CD4-positive, alpha-beta T cell treated with Interleukin-2 at 100 ng/mL for 4 hours (primary cell): ENCODE data around the gene SLC25A6.
"Not testable (repeated sequence)": the region's sequence is repeated elsewhere in the genome, so short reads cannot be mapped to it uniquely, and the experiment has no call there.

Experiments used
- DNase-seq: peaks from one replicate; pipeline ENCODE4 v3.0.0-alpha.2; 2020; ENCODE audit warnings: low spot score

The SLC25A6 gene

DNA sequence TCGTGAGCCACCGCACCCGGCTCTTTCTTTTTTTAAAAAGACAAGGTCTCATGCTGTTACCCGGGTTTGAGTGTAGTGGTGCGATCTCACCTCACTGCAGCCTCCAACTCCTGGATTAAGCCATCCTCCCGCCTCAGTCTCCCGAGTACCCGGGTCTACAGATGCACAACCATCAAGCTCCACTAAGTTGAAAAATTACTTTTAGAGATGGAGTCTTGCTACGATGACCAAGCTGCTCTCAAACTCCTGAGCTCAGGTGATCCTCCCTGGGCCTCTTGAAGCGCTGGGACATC is 2.0 kb downstream of the SLC25A6 start:
- no peak for DNase-seq

DNA sequence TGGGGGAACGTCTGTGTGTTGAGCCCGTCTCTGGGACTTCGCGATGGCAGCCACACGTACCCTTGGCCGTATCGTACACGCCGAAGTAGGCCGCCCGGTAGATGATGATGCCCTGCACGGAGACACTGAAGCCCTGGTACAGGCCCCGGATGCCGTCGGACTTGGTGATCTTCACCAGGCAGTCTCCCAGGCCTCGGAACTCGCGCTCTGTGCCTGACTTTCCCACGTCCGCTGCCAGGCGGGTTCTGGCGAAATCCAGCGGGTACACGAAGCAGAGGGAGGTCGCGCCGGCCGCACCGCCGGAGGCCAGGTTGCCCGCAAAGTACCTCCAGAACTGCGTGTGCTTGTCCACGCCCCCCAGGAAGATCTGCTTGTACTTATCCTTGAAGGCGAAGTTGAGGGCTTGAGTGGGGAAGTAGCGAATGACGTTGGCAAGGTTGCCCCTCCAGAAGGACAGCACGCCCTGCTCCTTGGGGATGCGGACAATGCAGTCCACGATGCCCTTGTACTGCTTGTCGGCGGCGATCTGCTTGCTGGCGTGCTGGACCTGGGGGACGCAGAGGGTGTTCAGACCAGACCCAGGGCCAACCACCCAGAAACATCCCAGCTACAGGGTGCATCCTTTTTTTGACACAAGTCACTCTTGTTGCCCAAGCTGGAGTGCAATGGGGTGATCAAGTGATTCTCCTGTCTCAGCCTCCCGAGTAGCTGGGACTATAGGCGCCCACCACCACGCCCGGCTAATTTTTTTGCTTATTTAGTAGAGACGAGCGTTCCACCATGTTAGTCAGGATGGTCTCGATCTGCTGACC is 2.5 kb downstream of the SLC25A6 start:
- no peak for DNase-seq

DNA sequence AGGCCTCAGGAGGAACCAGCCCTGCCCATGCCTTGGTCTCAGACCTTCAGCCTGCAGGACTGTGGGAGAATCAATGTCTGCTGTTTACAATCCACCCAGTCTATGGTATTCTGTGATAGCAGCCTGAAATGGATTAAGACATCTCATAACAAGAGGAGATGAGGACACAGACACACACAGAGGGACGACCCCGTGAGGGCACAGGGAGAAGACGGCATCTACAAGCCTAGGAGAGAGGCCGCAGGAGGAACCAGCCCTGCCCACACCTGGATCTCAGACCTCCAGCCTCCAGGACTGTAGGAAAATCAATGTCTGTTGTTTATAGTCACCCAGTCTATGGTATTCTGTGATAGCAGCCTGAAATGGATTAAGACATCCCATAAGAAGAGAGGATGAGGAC is 3.3 kb downstream of the SLC25A6 start:
- no peak for DNase-seq

DNA sequence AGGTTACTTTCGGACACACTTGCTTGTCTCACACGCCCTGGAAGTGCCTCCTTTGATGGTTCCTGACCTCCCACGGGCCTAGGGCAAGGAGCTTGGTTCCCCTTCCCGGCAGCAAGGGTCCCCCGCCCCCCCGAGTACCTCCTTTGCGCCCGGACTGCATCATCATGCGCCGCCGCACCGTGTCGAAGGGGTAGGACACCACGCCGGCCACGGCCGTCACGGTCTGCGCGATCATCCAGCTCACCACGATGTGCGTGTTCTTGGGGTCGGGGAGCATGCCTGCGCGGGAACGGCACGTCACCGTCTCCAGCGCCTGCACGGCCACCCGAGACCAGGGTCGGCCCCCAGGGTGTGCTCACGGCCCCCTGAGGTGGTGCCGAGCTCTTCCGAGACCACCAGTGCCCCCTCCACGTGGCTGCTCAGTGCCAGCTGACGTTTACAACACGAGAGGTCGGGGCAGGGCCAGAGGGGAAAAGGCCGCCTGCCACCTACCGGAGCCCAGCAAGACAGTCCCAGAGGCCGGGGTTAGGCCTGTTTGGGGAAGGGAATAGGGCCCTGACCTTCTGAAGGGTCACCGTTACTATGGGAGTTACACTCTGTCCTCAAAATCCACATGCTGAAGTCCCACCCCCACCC is 4.7 kb downstream of the SLC25A6 start:
- DNase-seq: no peak

DNA sequence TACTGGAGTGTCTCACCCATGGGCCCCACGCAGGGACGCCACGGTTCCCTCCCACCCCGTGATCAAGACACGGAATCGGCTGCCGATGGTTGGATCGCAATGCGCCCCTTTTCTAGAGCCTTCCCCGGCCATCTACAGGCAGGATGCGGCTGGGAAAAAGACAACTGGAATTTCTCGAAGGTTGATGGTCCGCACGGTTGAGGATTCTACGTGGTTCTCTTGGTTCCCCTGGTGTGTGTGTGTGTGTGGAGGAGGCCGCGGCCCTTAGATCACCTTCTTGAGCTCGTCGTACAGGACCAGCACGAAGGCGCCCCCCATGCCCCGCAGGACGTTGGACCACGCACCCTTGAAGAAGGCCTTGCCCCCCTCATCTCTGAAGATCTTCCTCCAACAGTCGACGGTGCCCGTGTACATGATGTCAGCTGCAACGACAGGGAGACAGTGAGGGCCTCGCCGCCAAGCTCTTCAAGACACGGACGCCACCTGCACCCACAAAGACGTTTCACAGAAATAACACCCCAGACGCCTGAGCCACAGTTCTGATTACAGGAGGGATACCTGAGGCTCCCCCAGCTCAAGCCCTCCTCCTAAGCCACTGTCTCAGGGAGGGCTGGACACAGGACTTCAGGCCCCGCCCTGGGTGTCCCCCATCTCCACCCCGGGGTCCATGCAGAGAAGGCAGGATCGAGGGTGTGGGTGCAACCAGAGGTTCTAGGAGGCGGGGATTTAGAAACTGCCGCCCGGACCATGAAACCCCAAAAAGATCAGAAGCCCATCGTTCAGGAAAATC is 5.4 kb downstream of the SLC25A6 start:
- DNase-seq: no peak

DNA sequence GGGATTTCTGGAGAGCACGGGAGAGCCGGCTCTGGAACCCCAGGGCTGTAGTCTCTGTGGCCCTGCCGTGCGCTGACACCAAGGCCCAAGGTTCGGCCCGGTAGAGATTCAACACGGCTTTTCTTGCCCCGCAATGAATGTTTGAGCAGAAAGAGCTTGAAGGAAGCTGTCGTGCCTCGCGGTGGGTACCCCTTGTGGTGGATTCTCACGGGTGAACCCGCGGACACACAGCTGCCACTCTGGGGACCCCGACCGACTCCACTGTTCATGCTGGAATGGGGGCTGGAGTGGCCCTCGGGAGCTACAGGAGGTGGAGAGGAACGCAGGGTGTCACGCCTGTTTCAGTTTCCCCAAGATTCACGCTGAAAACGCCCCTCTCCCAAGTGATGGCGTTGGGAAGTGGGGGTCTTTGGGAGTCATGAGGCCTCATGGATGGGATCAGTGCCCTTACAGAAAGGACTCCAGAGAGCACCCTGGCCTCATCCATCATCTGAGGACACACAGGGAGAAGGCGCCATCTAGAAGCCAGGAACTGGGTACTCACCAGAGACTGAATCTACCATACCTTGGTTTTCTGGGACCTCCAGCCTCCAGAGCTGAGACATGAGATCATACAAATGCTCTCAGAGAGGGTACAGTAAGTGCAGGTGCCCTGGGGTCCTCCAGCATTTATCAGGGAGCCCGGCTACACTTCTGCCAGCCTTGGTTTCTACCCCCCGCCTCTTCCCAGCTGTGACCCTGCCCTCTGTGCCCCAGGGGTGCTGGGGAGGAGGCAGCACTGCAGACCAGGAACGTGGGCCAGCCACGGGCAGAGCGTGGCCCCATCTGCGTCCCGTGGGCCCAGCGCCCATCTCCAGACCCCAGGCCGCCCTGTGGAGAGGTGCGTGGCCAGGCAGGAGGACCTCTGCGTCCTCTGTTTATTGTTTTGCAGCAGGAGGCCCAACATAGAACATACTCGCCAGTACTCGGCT is 6.4 kb downstream of the SLC25A6 start:
- DNase-seq: no peak

DNA sequence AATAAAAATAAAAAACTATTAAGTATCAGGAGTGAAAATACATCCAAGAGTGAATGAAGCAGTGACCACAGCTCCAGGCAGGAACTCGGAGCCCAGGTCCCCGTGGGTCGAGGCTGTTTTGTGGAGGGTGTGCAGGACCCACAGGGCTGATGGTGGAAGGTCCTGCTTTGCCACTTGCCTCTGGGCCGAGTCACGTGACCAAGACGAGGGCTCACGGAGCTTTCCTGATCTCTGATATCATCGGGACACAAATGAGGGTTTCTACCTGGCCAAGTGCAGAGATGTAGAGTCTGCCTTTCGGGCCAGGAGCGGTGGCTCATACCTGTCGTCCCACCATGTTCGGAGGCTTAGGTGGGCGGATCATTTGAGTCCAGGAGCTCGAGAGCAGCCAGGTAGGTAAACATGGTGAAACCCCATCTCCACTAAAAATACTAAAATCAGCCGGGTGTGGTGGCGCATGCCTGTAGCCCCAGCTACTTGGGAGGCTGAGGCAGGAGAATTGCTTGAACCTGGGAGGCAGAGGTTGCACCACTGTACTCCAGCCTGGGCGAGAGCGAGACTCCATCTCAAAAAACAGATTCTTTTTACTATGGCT is 7.2 kb downstream of the SLC25A6 start:
- no peak for DNase-seq

DNA sequence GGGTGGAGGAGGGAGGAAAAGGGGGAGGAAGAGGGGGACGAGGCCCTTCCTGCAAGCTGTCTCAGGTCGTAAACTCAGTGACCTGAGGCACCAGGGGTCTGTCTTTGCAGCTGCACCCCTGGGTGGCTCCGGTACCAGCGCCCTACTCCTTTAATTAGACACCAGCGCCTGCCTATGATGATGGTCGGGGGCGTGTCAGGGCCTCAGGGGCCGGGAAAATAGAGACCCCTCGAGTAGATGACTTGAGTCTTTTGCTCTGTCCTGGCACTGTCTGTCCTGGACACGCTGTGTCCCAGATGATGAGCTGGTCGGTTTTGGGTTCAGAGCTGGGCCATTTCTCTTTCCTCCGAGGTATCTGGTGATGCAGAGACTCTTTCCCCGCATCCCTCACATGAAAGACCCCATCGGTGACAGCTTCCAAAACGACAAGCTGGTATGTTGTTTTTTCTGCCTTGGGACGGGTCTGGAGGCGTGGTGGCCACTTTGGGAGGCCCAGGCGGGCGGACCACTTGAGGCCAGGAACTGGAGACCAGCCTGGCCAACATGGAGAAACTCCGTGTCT is 11.2 kb downstream of the SLC25A6 start:
- DNase-seq: no peak

DNA sequence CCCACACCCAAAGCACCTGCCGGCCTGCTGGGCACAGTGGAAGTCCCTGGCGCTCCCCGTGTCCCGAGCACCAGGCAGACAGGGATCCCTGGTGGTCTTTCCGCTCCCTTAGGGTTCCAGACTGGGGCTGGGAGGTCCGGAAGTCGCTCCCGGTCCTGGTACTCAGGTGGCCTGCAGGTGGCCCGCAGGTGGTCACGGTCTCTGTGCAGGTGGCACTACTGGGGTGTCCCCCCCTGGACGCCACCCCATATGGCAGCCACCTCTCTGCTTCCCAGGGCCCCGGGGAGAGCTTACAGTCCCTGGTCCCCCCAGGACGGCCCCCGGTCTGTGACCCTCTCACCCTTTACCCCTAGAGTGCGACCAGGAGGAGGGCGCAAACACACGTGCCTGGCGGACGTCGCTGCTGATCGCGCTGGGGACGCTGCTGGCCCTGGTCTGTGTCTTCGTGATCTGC is 13.6 kb downstream of the SLC25A6 start:
- no peak for DNase-seq

DNA sequence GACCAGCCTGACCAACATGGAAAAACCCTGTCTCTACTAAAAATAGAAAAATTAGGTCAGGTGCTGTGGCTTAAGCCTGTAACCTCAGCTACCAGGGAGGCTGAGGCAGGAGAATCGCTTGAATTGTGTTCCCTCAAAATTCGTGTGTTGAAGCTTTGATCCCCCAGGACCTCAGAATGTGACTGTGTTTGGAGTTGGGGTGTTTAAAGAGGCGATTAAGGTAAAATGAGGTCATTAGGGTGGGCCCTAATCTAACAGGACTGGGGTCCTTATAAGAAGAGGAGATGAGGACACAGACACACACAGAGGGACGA is 23.6 kb downstream of the SLC25A6 start:
- no peak for DNase-seq

DNA sequence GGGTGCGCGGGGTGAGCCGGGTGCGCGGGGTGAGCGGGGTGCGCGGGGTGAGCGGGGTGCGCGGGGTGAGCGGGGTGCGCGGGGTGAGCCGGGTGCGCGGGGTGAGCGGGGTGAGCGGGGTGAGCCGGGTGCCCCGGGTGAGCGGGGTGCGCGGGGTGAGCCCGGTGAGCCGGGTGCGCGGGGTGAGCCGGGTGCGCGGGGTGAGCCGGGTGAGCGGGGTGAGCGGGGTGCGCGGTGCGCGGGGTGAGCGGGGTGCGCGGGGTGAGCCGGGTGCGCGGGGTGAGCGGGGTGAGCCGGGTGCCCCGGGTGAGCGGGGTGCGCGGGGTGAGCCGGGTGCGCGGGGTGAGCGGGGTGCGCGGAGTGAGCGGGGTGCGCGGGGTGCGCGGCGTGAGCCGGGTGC is 25.6 kb downstream of the SLC25A6 start:
- not testable (repeated sequence) for DNase-seq

DNA sequence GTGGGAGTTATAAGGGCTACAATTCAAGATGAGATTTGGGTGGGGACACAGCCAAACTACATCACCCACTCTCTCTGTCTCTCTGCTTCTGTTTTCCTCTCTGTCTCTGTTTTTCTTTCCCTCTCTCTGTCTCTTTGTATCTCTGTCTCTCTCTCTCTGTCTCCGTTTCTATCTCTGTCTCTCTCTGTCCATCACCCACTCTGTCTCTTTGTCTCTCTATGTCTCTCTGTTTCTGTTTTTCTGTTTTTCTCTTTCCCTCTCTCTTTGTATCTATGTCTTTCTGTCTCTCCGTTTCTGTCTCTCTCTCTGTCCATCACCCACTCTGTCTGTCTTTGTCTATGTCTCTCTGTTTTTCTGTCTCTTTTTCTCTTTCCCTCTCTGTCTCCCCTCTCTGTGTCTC is 30.0 kb downstream of the SLC25A6 start:
- DNase-seq: no peak

DNA sequence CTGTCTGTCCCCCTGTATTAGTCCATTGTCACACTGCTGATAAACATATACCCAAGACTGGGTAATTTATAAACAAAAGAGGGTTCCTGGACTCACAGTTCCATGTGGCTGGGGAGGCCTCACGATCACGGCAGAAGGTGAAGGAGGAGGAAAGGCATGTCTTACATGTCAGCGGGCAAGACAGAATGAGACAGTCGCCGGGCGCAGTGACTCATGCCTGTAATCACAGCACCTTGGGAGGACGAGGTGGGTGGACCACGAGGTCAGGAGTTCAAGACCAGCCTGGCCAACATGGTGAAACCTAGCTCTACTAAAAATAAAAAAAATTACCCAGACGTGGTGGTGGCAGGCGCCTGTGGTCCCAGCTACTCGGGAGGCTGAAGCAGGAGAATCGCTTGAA is 30.6 kb downstream of the SLC25A6 start:
- no peak for DNase-seq

DNA sequence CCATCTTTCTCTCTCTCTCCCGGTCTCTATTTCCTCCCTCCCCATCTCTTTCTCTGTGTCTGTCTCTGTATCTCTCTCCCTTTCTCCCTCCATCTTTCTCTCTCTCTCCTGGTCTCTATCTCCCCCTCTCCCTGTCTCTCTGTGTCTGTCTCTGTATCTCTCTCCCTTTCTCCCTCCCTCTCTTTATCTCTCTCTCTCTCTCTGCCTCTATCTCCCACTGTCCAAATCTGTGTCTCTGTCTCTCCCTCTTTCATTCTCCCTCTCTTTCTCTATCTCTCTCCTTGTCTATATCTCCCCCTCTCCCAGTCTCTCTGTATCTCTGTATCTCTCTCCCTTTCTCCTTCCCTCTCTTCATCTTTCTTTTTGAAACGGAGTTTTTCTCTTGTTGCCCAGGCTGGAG is 31.7 kb downstream of the SLC25A6 start:
- DNase-seq: no peak

DNA sequence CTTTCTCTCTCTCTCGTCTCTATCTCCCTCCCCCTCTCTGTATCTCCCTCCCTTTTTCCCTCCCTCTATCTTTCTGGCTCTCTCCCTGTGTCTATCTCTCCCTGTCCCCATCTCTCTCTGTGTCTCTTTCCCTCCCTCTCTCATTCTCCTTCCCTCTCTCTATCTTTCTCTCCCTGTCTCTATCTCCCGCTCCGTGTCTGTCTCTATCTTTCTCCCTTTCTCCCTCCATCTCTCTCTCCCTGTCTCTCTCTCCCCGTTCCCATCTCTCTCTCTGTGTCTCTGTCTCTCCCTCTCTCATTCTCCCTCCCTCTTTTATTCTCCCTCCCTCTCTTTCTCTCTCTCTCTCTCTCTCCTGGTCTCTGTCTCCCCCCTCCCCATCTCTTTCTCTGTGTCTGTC is 32.4 kb downstream of the SLC25A6 start:
- no peak for DNase-seq

DNA sequence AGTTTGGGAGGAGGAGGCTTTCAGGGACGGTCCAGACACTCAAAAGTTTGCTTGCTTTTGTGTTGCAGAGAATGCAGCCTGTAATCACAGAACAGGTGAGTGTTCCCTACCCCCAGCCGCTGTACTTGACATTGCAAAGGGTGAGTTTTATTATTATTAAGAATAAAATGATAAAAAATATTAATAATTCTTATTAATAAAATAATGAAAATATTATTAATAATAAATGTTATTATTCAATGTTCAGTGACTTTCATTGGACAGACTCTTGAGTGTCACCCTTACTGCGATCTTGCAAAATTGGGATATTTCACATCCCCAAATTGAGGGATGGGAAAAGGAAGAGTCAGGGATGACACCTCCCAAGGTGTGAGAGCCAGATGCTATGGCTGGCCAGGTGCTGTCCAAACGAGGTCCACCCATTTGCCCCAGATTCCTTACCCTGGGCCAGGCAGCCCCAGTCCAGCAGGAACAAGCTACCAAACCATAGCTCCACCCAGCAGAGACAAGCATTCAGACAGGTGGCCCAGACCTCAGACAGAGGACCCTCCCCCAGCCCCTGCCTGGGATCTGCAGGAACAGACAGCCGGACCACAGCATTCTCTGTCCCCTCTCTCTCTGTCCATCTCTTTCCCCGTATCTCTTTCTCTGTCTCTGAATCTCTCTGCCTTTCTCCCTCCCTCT is 33.0 kb downstream of the SLC25A6 start:
- DNase-seq: no peak

DNA sequence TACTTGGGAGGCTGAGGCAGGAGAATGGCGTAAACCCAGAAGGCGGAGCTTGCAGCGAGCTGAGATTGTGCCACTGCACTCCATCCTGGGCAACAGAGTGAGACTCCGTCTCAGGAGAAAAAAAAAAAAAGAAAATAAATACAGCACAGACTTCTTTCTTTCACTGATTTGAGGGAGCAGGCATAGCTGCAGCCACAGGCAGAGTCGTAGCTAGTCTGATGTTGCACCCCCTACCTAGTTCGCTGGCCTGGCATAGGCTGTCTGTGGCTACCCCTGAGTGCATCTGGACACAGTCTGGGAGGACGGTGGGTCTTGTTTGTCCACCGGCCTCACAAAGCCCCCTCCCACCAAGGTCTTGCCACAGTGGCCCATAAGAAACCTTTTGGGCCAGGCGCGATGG is 33.9 kb downstream of the SLC25A6 start:
- DNase-seq: no peak

DNA sequence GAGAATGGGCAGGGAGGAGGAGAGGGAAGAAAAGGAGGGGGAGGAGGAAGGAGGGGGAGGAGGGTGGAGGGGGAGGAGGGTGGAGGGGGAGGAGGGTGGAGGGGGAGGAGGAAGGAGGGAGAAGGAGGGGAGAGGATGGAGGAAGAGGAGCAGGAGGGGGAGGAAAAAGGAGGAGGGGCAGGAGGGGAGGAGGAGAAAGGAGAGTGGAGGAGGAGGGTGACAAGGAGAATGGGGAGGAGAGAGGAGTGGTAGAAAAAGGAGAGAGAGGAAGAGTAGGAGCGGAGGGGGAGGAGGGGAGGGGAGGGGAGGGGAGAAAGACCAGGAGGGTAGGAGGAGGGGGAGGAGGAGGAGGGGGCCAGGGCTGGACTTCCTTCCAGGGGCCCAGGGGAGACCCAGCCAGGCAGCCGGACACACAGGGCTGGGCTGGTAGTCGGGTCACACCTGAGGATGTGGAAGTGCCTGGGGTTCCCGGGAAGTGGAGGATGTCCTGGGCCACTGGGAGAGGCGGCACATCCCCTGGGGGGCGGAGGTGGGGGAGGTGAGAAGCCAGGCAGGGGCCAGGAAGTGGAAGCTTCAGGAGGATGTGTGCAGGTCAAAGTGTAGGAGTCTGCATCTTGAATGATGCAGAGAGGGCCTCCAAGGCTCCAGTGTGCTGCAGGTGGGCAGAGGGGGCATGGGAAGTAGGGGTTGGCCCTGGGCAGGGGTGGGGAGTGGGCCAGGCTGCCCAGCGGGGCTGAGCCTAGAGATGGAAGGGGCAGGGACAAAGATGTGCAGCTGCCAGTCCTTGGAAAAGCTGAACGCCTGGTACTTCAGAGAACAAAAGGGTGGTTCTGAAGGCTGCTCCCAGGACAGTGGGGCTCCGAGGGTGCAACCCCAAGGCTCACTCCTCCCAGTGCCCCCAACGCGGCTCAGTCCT is 36.5 kb downstream of the SLC25A6 start:
- no peak for DNase-seq
